ENCODE results near the gene HVCN1. TPM values are rescaled to one million over a fixed set of nuclear protein-coding genes. Genes with fewer than 3 reads are reported as not detected.

Gene HVCN1
- total and polyA plus RNA-seq, 2 of the 13 experiments (the other 11 are each of a cell fraction or from before 2014, with no cell fraction given), result 0.49 to 1.3 TPM

DNA sequence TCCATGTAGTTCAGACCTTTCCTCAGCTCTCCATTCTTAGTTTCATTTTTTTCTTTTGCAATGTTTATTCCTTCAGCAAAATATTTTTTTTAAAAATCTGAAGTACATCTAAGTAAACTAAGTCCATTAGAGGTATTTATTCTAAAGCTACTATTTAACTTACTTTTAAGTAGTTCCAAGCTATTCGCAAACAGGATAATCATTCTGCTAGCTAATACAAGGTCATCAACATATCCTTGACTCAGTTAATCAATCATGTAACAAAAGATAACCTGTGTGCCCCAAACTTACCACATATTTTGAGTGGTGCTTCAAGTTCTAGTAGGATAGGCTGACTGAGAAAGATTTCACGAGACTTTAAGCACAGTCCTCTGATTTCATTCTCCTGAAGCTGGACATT is 42.6 kb upstream of the HVCN1 start (continued):
- TF ChIP-seq, protein P1, sequence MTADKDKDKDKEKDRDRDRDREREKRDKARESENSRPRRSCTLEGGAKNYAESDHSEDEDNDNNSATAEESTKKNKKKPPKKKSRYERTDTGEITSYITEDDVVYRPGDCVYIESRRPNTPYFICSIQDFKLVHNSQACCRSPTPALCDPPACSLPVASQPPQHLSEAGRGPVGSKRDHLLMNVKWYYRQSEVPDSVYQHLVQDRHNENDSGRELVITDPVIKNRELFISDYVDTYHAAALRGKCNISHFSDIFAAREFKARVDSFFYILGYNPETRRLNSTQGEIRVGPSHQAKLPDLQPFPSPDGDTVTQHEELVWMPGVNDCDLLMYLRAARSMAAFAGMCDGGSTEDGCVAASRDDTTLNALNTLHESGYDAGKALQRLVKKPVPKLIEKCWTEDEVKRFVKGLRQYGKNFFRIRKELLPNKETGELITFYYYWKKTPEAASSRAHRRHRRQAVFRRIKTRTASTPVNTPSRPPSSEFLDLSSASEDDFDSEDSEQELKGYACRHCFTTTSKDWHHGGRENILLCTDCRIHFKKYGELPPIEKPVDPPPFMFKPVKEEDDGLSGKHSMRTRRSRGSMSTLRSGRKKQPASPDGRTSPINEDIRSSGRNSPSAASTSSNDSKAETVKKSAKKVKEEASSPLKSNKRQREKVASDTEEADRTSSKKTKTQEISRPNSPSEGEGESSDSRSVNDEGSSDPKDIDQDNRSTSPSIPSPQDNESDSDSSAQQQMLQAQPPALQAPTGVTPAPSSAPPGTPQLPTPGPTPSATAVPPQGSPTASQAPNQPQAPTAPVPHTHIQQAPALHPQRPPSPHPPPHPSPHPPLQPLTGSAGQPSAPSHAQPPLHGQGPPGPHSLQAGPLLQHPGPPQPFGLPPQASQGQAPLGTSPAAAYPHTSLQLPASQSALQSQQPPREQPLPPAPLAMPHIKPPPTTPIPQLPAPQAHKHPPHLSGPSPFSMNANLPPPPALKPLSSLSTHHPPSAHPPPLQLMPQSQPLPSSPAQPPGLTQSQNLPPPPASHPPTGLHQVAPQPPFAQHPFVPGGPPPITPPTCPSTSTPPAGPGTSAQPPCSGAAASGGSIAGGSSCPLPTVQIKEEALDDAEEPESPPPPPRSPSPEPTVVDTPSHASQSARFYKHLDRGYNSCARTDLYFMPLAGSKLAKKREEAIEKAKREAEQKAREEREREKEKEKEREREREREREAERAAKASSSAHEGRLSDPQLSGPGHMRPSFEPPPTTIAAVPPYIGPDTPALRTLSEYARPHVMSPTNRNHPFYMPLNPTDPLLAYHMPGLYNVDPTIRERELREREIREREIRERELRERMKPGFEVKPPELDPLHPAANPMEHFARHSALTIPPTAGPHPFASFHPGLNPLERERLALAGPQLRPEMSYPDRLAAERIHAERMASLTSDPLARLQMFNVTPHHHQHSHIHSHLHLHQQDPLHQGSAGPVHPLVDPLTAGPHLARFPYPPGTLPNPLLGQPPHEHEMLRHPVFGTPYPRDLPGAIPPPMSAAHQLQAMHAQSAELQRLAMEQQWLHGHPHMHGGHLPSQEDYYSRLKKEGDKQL (CRISPR knock-in tag; IDR thresholded peaks at IDR 0.05; ENCODE audit: low read depth), result peak; percentile 64; the same call in 1 of the 2 replicates
- no peak for TF ChIP-seq ZNF24 (IDR thresholded peaks at IDR 0.05)

DNA sequence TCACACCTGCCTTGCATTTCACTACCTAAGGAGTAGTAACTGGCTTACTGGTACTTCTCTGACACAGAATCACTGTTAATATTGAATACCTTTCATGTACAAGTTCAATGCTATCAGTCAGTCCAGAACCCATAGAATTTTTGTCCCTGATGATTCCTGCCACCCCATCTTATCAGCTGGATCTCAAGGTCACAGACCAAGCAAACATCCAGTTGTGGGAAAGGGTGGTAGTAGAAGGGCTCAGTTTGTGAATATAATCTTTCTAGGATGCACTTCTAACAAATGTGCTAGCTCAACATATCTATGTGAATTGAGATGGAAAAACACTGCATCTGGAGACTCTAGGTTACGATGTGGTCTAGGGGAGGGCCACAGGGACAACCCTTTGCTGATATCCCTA is 39.7 kb upstream of the HVCN1 start:
- 100% methylated on average over 1 of the region's 1 CpG for WGBS (ENCODE audit: low lambda C conversion rate)
- POLR2A ChIA-PET, result interaction anchor here (0.7 to 1.8 kb wide), 2 partner anchors 14 to 430 kb away, joined by 3 to 6 read pairs; partner anchors contain the start of gene PPP1CC
- ATAC-seq (peak; percentile 30; the same call in 2 of the 3 replicates), DNase-seq (ENCODE audit: low spot score) (no peak), FAIRE-seq (no peak)
- in situ Hi-C loops (cut with HindIII; ENCODE audit: extremely low pct_ligation_motif_present, low pct_unique_long_range_greater_than_20kb), result no loop called here
- H3K4me3 ChIP-seq (replicated peaks in 1 of 3; ENCODE audit: insufficient read depth in 1 of 3, low read depth in 2 of 3, low read length in 3 of 3), result no peak overlapping the region
- CTCF ChIA-PET (ENCODE audit: low intra/inter-chr PET ratio, low total read pairs), result no interaction called here
- no peaks in the 10 kb centered on the region for H3K27me3 ChIP-seq (ENCODE audit: control insufficient read depth in 1 of 2, insufficient read depth in 2 of 2, low read length in 2 of 2)
- no TSS peak for BruUV-seq (replicated peaks)
- peaks cover 32 to 80% of the 10 kb centered on the region in 2 experiments for H3K36me3 ChIP-seq (replicated peaks in 1 of 2; ENCODE audit: control insufficient read depth in 1 of 2, insufficient read depth in 2 of 2, low read length in 2 of 2)
- H3K9me3 ChIP-seq (ENCODE audit: low read length), result no peaks in the 10 kb centered on the region
- H2AFZ ChIP-seq (ENCODE audit: low read length), result no peak overlapping the region
- no peak overlapping the region for H3K27ac ChIP-seq (ENCODE audit: extremely low read length, insufficient read depth, low read length)
- H4K20me1 ChIP-seq (ENCODE audit: insufficient read depth, low read length), result peaks cover 54% of the 10 kb centered on the region
- no peak overlapping the region for H3K9ac ChIP-seq (ENCODE audit: insufficient read depth, low read depth, low read length)
- H3K4me1 ChIP-seq (ENCODE audit: insufficient read depth, low read length), result peaks cover 53% of the 10 kb centered on the region
- intact Hi-C loops (cut with micrococcal nuclease; ENCODE audit: unreplicated experiment), result no loop called here
- H3K4me2 ChIP-seq (ENCODE audit: low read depth, low read length), result no peak overlapping the region
- peaks cover 44% of the 10 kb centered on the region for H3K79me2 ChIP-seq (ENCODE audit: insufficient read depth, low read length)
- TF ChIP-seq ZSCAN9 (CRISPR knock-in tag; IDR thresholded peaks at IDR 0.05; ENCODE audit: borderline replicate concordance) (no peak), CREM (IDR thresholded peaks at IDR 0.05) (no peak), CREM (CRISPR knock-in tag; IDR thresholded peaks at IDR 0.05) (no peak), SKI (IDR thresholded peaks at IDR 0.05; ENCODE audit: partially characterized antibody) (peak; percentile 52), ATF7 (IDR thresholded peaks at IDR 0.05) (no peak), ATF7 (CRISPR knock-in tag; IDR thresholded peaks at IDR 0.05) (no peak), POLR2AphosphoS5 (IDR thresholded peaks at IDR 0.05; ENCODE audit: low read depth, low read length) (0 out of 2 replicates have a peak, but pooled peaks have one; percentile 30), ZSCAN25 (CRISPR knock-in tag; IDR thresholded peaks at IDR 0.05) (no peak), ZNF143 (CRISPR knock-in tag; IDR thresholded peaks at IDR 0.05) (no peak), ZC3H4 (CRISPR knock-in tag; IDR thresholded peaks at IDR 0.05; ENCODE audit: borderline replicate concordance) (no peak), GABPA (IDR thresholded peaks at IDR 0.05; ENCODE audit: low read depth, low read length) (no peak), GABPA (CRISPR knock-in tag; IDR thresholded peaks at IDR 0.05; ENCODE audit: low read depth) (no peak)
- TF ChIP-seq, protein P2, sequence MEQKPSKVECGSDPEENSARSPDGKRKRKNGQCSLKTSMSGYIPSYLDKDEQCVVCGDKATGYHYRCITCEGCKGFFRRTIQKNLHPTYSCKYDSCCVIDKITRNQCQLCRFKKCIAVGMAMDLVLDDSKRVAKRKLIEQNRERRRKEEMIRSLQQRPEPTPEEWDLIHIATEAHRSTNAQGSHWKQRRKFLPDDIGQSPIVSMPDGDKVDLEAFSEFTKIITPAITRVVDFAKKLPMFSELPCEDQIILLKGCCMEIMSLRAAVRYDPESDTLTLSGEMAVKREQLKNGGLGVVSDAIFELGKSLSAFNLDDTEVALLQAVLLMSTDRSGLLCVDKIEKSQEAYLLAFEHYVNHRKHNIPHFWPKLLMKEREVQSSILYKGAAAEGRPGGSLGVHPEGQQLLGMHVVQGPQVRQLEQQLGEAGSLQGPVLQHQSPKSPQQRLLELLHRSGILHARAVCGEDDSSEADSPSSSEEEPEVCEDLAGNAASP (CRISPR knock-in tag; IDR thresholded peaks at IDR 0.05; ENCODE audit: borderline replicate concordance), result no peak
- TF ChIP-seq, protein P3, sequence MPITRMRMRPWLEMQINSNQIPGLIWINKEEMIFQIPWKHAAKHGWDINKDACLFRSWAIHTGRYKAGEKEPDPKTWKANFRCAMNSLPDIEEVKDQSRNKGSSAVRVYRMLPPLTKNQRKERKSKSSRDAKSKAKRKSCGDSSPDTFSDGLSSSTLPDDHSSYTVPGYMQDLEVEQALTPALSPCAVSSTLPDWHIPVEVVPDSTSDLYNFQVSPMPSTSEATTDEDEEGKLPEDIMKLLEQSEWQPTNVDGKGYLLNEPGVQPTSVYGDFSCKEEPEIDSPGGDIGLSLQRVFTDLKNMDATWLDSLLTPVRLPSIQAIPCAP (CRISPR knock-in tag; IDR thresholded peaks at IDR 0.05; ENCODE audit: low read depth), result no peak
